ENCODE measurements around the gene PRKG2.

DNA sequence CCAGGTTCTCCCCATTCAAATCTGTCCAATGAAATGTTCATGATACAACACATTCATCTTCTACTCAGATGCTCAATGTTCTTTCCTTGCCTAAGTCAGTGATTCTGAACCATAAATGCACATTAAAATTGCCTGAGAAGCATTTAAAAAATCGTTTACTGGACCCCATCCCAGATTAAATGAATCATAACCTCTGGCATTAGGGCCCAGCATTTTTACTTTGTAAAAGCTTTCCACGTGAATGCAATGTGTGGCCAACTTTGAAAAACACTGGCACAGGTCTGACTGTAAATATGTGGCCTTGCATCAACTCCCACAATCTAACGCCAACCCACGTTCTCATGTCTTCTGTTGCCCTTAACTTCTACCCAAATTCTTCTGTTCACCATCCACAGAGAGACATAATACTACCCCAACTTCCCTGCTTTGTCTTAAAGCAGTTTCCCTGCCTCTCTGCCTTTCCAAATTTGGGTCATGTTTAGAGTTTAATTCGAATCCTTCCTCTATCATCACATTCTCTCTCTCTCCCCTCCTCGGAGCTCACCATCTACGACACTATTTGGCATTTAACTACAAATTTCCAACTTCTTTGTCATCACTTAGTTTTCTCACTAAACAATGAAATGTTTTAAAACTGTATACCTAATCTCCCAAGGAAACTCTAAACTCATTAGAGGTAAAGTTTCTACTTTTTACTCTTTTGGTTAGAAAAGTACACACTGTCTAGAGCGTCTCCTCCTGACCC lies 78.7 kb downstream of the PRKG2 start:
- TF ChIP-seq POLR2A (IDR thresholded peaks at IDR 0.05; ENCODE audit: low read length): no peak
- TF ChIP-seq GATA1 (IDR thresholded peaks at IDR 0.05; ENCODE audit: low read depth, low read length): no peak
